ENCODE results near the gene ZFYVE1.
"Not testable (repeated sequence)": the region's sequence is repeated elsewhere in the genome, so short reads cannot be mapped to it uniquely, and the experiment has no call there.

The ZFYVE1 gene

GRCh38 chr14:73026845-73027542 lies at the start of gene ZFYVE1:
TSS of gene ZFYVE1 (minus strand) at chr14:73027106. CDS start at chr14:73024508, 2,598 bp downstream.
- DNase-seq (ENCODE audit: low read depth) = peak; percentile 85

DNA sequence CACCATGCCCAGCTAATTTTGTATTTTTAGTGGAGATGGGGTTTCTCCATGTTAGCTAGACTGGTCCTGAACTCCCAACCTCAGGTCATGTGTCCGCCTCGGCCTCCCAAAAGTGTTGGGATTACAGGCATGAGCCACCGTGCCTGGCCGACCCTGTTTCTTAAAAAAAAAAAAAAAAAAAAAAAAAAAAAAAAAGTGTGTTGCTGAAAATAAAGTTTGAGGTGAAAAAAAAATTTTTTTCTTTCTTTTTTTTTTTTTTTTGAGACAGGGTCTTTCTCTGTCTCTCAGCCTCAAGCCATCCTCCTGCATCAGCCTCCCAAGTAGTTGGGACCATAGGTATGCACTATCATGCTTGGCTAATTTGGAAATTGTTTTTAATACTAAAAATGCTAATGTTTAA lies 42.7 kb upstream of the ZFYVE1 start:
- no peak for DNase-seq (ENCODE audit: low read depth)

DNA sequence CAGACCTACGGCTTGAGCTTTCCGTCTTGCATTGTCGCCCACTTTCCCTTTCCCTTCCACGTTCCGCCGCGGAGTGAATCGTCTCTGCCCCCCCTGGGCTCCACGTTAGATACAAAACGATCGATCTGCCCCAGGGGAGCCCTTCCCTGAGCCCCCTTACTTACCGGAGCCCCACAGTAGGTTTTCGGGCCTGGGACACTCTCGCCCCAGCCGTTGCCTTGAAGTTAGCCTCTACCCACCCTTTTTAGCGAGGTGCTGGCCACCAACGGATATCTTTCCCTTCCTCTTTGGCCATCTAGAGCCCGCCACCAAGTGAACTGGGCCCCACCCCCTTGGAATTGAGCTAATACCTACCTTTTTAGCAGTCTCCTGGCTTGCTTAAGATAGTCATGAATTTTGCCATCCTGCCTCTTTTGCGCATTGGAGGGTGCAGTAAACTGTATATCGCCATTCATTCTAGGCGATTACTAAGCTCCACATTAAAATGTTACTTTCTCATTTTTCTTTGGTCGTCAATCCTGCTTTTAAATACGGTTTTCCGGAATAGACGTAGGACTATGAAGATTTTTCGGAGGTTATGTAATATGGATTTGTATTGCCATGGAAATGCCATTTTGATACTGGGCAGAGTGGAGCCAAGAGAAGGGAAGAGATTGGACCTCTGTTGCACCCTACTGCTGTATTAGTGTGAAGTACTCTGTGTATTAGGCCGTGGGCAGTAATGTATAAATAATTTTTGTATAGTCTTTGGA lies 32.2 kb upstream of the ZFYVE1 start:
- DNase-seq (ENCODE audit: low read depth) = no peak

DNA sequence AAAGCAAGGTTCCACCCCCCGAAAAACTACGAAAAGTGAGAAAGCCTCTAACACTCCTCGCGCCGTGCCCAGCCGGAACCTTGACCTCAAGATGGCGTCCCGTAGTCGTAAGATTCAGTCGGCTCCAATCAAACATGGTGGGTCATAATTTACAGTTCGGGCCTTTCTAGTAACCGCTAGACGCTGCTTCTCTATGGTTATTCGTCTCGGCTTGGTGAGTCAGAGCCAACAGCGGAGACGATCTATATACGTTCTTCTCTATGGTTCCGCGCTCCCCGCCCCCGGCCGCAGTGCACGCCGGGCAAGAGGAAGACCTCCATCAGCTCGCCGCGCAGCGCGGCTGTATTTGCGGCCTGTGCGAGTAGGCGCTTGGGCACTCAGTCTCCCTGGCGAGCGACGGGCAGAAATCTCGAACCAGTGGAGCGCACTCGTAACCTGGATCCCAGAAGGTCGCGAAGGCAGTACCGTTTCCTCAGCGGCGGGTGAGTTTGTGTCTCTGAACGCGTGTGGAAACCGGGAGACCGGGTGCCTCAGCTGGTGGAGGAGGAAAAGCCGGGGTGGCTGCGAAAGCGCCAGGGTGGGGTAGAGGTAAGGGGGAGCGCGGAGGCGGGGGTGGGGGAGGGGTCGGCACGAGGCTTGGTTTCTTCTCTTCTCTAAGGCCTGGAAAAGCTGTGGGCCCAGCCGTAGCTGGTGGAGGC lies 31.5 kb upstream of the ZFYVE1 start, which contains the start of gene RBM25:
Gene RBM25, plus strand, starts transcription at position 311 of the 698 bp plus-strand sequence. CDS start 13,108 bp downstream, outside the sequence.
- peak; percentile 90 for DNase-seq (ENCODE audit: low read depth)

- DNase-seq (ENCODE audit: low read depth) = no peak
These were observed 31.0 kb upstream of the ZFYVE1 start for GRCh38 chr14:73057944-73058223.

GRCh38 chr14:73055251-73055650 lies 28.3 kb upstream of the ZFYVE1 start:
- DNase-seq (ENCODE audit: low read depth) = no peak

DNA sequence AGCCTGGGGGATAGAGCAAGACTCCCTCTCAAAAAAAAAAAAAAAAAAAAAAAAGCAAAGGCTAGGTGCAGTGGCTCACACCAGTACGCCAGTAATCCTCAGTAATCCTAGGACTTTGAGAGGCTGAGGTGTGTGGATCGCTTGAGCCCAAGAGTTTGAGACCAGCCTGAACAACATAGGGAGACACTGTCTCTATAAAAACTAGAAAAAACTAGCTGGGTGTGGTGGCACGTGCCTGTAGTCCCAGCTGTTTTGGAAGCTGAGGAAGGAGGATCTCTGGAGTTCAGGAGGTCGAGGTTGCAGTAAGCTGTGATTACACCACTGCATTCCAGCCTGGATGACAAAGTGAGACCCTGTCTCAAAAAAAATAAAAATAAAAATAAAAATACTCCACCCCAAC lies 22.5 kb upstream of the ZFYVE1 start:
- DNase-seq (ENCODE audit: low read depth) = no peak

DNA sequence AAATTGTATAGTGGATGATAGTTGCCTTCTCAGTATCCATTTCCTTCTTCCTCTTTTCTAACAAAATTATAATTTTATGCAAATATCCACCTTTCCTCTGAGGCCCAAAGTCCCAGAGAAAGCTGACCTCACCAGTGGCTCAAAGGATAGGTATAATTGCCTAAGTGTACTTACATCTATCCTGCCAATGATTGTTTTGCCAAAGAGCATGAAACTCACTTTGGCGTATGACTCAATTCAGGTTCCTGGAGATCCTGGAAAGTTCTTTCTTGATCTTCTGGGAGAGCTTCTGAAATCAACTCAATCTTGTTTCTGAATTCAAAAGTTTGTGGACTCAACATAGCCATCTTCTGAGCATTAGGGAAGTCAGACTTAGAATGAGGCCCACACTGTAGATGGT lies 20.9 kb upstream of the ZFYVE1 start:
- no peak for DNase-seq (ENCODE audit: low read depth)

DNA sequence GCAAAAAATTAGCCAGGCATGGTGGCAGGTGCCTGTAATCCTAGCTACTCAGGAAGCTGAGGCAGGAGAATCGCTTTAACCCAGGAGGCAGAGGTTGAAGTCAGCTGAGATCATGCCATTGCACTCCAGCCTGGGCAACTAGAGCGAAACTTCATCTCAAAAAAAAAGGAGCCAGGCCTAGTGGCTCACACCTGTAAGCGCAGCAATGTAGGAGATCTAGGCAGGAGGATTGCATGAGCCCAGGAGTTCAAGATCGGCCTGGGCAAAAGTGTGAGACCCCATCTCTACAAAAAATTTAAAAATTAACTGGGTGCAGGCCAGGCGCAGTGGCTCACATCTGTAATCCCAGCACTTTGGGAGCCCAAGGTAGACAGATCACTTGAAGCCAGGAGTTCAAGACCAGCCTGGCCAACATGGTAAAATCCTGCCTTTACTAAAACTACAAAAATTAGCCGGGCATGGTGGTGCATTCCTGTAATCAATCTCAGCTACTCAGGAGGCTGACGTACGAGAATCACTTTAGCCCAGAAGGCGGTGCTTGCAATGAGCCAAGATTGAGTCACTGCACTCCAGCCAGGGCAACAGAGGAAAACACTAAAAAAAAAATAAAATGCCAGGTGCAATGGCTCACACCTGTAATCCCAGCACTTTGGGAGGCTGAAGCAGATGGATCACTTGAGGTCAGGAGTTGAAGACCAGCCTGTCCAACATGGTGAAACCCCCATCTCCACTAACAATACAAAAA lies 10.0 kb upstream of the ZFYVE1 start:
- not testable (repeated sequence) for DNase-seq (ENCODE audit: low read depth)

DNA sequence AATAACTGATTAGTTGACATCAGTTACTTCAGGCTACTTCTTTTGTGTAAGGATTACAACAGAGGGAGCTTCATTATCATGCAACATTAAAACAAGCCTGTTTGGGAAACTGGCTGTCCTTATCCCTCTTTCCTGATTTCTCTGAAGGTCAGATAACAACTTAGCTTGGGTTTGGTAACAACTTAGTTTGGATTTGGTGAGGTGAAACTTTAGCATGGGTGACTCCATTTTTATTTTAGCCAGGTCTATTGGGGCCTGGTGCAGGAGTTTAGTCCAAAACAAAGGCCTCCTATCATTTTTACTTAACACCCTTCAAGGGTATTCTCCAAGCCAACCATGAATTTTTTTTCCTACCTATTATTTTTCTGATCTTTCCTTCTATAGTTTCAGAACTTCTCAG lies 1.1 kb upstream of the ZFYVE1 start:
- DNase-seq (ENCODE audit: low read depth) = no peak

- no peak for DNase-seq (ENCODE audit: low read depth)
These were observed 640 bp upstream of the ZFYVE1 start for GRCh38 chr14:73027546-73027945.

DNA sequence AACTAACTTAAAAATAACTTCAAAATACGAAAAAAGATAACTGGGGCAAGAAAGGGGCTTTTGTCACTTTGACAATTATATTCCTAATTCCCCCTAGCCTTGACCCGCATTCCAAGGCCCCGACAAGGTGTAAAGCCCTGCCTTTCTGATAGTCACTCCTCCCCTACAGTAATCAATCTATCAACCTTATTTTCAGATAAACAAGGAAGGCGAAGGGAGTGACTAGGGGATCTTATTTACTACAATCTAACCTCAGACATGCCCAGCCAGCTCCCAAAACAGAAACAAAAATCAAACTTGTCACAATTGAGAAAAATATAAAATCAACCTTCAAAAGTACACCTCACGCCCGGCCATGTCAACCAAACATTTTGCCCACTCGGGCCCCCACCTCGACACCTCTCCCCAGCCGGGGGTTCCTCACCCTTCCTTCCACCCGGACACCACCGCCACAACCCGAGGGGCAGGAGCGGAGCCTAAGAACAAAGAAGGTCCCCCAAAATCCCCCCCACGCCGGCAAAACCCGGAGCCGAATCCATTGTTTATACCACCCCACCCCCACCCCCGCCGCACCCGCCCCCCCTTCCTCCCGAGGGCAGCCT lies 562 bp downstream of the ZFYVE1 start:
- no peak for DNase-seq (ENCODE audit: low read depth)

GRCh38 chr14:73025544-73025943 lies 1.4 kb downstream of the ZFYVE1 start:
- no peak for DNase-seq (ENCODE audit: low read depth)

DNA sequence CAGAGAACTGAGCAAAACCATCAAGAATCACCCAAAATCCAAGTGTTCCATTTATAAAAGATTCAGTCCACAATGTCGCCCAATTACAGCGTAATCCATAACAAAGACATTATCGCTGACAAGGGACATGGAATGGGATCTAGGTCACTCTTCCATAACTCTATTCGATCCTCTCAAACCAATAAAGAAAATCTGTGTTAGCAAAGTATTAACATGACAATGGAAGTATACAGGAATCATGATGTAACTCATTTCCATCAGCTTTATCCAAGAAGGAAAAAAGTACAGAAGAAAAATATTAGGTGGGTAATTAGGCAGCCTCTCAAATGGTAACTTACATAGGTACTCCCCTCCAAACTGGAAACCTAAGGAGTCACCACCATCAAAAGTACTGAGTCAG lies 4.9 kb downstream of the ZFYVE1 start:
- DNase-seq (ENCODE audit: low read depth) = no peak

GRCh38 chr14:73016011-73016410 lies 10.9 kb downstream of the ZFYVE1 start:
- DNase-seq (ENCODE audit: low read depth) = not testable (repeated sequence)

DNA sequence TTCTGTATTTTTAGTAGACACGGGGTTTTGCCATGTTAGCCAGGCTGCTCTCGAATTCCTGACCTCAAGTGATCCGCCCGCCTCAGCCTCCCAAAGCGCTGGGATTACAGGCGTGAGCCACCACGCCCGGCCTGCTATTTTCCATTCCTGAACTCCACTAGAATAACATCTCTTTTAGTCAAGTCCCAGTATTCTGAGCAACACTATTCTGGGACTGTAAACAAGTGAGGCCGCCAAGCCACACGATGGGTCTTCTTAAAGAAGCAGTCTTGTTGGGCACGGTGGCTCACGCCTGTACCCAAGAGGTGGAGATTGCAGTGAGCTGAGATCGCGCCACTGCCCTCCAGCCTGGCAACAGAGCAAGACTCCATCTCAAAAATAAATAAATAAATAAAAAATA lies 11.4 kb downstream of the ZFYVE1 start:
- not testable (repeated sequence) for DNase-seq (ENCODE audit: low read depth)

DNA sequence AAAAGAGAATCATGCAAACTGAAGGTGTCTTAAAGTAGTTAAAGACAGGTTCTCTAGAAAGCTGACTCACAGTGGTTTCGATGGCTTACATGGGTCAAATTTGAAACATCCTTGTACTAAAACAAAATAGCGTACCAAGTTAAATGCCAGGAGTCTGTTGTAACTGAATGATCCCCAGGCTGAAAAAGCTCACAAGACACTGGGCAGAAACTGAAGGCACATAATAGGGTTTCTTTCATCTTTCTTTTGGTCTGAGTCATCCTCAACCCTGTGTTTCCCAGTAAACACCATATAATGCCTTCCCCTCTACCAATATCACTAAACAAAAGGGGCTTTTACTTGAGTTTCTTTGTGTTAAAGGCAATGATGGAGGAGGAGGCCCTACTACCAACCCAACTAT lies 12.8 kb downstream of the ZFYVE1 start:
- no peak for DNase-seq (ENCODE audit: low read depth)

- not testable (repeated sequence) for DNase-seq (ENCODE audit: low read depth)
These were observed 15.7 kb downstream of the ZFYVE1 start for GRCh38 chr14:73011189-73011588.

GRCh38 chr14:73008501-73008900 lies 18.4 kb downstream of the ZFYVE1 start:
- DNase-seq (ENCODE audit: low read depth) = no peak

GRCh38 chr14:73007835-73008234 lies 19.1 kb downstream of the ZFYVE1 start:
- DNase-seq (ENCODE audit: low read depth) = no peak

- not testable (repeated sequence) for DNase-seq (ENCODE audit: low read depth)
These were observed 22.3 kb downstream of the ZFYVE1 start for GRCh38 chr14:73004641-73005040.

- no peak for DNase-seq (ENCODE audit: low read depth)
These were observed 23.2 kb downstream of the ZFYVE1 start for GRCh38 chr14:73003681-73004080.

Measured in activated T-helper 9 cell treated with anti-CD3 and anti-CD28 coated beads, Interleukin-2, amount 50 U/mL, for 16 hours (primary cell).